Measurements from ENCODE around the gene NHLRC4.
"Not testable (repeated sequence)": the region's sequence is repeated elsewhere in the genome, so short reads cannot be mapped to it uniquely, and the experiment has no call there.

NHLRC4 gene

GRCh38 chr16:597655-598054 lies 30.9 kb downstream of the NHLRC4 start:
- DNase-seq (ENCODE audit: low read depth in 2 of 2): not testable (repeated sequence)

GRCh38 chr16:598823-599739 lies 32.3 kb downstream of the NHLRC4 start:
- no peak for DNase-seq (ENCODE audit: low read depth in 2 of 2)

- no peak for DNase-seq (ENCODE audit: low read depth in 2 of 2)
Measured at GRCh38 chr16:600781-601180, 34.0 kb downstream of the NHLRC4 start.

- DNase-seq (ENCODE audit: low read depth in 2 of 2): no peak
Measured at GRCh38 chr16:603933-604332, 37.1 kb downstream of the NHLRC4 start.

GRCh38 chr16:606656-607307 lies 40.0 kb downstream of the NHLRC4 start:
- no peak for DNase-seq (ENCODE audit: low read depth in 2 of 2)

GRCh38 chr16:608019-608418 lies 41.2 kb downstream of the NHLRC4 start:
- DNase-seq (ENCODE audit: low read depth in 2 of 2): no peak

- no peak for DNase-seq (ENCODE audit: low read depth in 2 of 2)
Measured at GRCh38 chr16:609316-609715, 42.5 kb downstream of the NHLRC4 start.

GRCh38 chr16:609984-610383 lies 43.2 kb downstream of the NHLRC4 start:
- DNase-seq (ENCODE audit: low read depth in 2 of 2): no peak

GRCh38 chr16:610513-611381 lies 43.9 kb downstream of the NHLRC4 start:
- DNase-seq (ENCODE audit: low read depth in 2 of 2): no peak

- DNase-seq (ENCODE audit: low read depth in 2 of 2): no peak
Measured at GRCh38 chr16:615122-615521, 48.3 kb downstream of the NHLRC4 start.

- DNase-seq (ENCODE audit: low read depth in 2 of 2): no peak
Measured at GRCh38 chr16:616733-617586, 50.2 kb downstream of the NHLRC4 start.

GRCh38 chr16:617855-618254 lies 51.0 kb downstream of the NHLRC4 start:
- no peak for DNase-seq (ENCODE audit: low read depth in 2 of 2)
